ENCODE results near the gene MACROD2. TPM values are rescaled to one million over a fixed set of nuclear protein-coding genes. Genes with fewer than 3 reads are reported as not detected.

MACROD2 gene
- total and polyA plus RNA-seq, 4 donors: 0.66 to 10.5 (median 3.3) TPM

- H3K27me3 ChIP-seq (ENCODE audit: control insufficient read depth in 4 of 4, insufficient read depth in 4 of 4, low read length in 3 of 4): no peaks in the 10 kb centered on the region
- H3K9me3 ChIP-seq (ENCODE audit: control insufficient read depth in 4 of 4, low read length in 3 of 4): no peaks in the 10 kb centered on the region
- H3K27ac ChIP-seq (ENCODE audit: low read depth in 1 of 2, low read length in 2 of 2): no peak overlapping the region
- 77% methylated on average over 7 of the region's 7 CpGs for WGBS
- TF ChIP-seq YY1 (IDR thresholded peaks at IDR 0.05): no peak
- TF ChIP-seq EGR1 (IDR thresholded peaks at IDR 0.05; ENCODE audit: low read depth in 2 of 2): no peak
- no peak for TF ChIP-seq RXRA (IDR thresholded peaks at IDR 0.05)
- no peak for TF ChIP-seq MAX (IDR thresholded peaks at IDR 0.05)
- TF ChIP-seq RAD21 (IDR thresholded peaks at IDR 0.05): no peak
- no peak for TF ChIP-seq TAF1 (conservative IDR thresholded peaks at IDR 0.05)
- no peak for TF ChIP-seq FOXA2 (IDR thresholded peaks at IDR 0.05)
- TF ChIP-seq REST (IDR thresholded peaks at IDR 0.05): no peak
- TF ChIP-seq HNF4G (IDR thresholded peaks at IDR 0.05): no peak
- no peak for TF ChIP-seq SP1 (IDR thresholded peaks at IDR 0.05)
- TF ChIP-seq ATF3 (IDR thresholded peaks at IDR 0.05): no peak
- TF ChIP-seq JUND (IDR thresholded peaks at IDR 0.05): no peak
- TF ChIP-seq GABPA (IDR thresholded peaks at IDR 0.05 in 1 of 2, conservative IDR thresholded peaks at IDR 0.05 in 1 of 2): no peak
- TF ChIP-seq NR2F2 (IDR thresholded peaks at IDR 0.05): no peak
- no peak for TF ChIP-seq HNF4A (conservative IDR thresholded peaks at IDR 0.05)
- no peak for TF ChIP-seq ZBTB33 (IDR thresholded peaks at IDR 0.05)
- no peak for TF ChIP-seq CTCF (IDR thresholded peaks at IDR 0.05; ENCODE audit: low read depth, low read length, missing input control)
- TF ChIP-seq FOXA1 (IDR thresholded peaks at IDR 0.05): no peak
- H3K36me3 ChIP-seq (ENCODE audit: control insufficient read depth in 4 of 4, insufficient read depth in 3 of 4, low read depth in 1 of 4, low read length in 3 of 4): no peaks in the 10 kb centered on the region
- H3K9ac ChIP-seq (ENCODE audit: low read depth in 1 of 2, low read length in 2 of 2): no peak overlapping the region
- H3K4me1 ChIP-seq (ENCODE audit: control insufficient read depth in 4 of 4, insufficient read depth in 4 of 4, low read length in 3 of 4): no peaks in the 10 kb centered on the region
- no peak for DNase-seq (ENCODE audit: low spot score)
- no peak overlapping the region for H3K4me3 ChIP-seq (ENCODE audit: low read depth in 1 of 3, low read length in 3 of 3)
These were observed 843.6 kb downstream of the MACROD2 start for GRCh38 chr20:14838663-14839628.

Measured in liver (tissue), 9 donors.